Activated CD8-positive, alpha-beta memory T cell treated with anti-CD3 and anti-CD28 coated beads, Interleukin-2, amount 50 U/mL, for 1 hour (primary cell): Measurements from ENCODE around the gene EPS15.
"Not testable (repeated sequence)": the region's sequence is repeated elsewhere in the genome, so short reads cannot be mapped to it uniquely, and the experiment has no call there.

ENCODE experiments used
- DNase-seq: peaks from one replicate; pipeline ENCODE4 v3.0.0-alpha.2; 2020; ENCODE audit errors: extremely low read depth

EPS15 gene

GRCh38 chr1:51425273-51425672 is 93.8 kb downstream of the EPS15 start:
- no peak for DNase-seq

DNA sequence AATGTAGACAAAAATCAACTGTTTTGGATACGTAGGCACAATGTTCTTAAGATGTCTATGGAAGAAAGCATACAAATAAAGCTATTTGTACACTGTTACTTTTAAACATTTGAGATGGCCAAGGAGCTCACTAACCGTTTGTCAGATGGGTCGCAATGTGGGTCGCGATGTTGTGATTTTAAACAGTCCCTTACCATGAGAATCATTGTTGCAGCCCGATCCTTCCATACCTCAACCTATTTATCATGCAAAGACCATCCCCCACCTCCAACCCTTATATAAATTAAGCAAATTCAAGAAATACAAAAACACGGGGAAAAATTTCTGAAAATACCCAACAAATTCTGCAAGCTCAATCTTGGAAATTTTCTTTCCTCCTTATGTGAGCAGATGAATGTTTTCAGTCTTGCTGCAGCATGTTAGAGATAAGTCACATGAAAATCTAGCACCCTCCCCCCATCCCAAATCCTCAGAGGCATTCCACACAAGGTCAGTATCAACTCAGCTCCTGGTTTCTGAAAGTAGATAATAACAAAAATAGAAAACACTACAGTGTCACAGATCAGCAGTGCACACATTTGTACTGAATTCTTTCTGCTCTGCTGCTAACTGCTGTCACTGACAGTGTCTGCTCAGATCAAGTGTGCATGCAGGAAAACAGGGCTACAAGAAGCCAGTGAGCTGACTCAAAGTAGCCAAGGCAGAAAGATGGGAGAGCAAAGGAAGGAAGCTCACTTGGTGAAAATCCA is 95.8 kb downstream of the EPS15 start:
- no peak for DNase-seq

DNA sequence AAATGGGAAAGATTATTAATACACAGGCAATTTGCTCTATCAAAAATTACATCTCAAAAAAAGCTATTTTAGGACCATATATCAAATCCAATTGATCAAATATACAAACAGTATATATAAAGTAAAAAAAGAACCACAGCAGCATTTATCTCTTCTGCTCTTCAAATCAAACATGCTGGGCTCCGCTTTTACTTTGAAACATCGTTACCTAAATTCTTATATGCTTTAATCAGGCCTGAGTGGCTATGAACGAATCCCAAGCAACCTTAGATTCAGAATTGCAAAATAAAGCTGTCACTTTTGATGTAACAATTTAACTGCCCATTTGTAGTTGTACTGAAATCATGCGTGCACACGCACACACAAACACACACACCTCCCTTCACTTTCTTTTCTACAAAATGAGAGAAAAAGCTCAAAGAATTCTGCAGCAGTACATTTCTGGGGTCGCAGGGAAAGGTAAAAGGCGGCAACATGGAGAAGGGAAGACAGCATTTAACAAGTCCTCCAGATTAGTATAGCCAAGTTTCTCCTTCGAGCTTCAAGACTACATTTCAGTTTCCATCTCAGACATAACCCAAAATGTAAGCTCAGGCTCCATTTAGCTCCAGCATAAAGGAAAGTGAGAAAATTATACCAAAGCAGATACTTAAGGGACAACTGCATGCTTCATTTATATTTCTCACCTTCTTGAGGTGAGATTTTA is 96.5 kb downstream of the EPS15 start:
- DNase-seq, result no peak

DNA sequence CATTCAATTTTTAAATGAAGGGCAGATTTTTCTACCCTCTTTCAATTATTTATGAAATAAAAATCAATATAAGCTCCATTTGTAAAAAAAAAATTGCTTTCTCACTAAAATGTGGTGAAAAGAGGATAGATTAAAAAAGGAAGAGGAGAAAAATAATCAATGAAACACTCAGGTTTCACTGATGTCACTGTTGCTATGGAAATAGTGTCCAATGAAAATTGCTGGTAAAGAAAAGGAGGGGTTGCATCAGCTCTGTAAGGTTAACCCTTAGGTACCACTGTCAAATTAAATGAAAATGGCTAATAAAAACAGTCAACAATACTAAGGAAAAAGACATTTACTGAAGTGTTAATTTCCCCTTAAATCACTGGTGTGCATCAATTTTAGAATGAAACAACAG is 97.1 kb downstream of the EPS15 start:
- no peak for DNase-seq

- no peak for DNase-seq
These were observed 98.0 kb downstream of the EPS15 start for GRCh38 chr1:51420867-51421627.

DNA sequence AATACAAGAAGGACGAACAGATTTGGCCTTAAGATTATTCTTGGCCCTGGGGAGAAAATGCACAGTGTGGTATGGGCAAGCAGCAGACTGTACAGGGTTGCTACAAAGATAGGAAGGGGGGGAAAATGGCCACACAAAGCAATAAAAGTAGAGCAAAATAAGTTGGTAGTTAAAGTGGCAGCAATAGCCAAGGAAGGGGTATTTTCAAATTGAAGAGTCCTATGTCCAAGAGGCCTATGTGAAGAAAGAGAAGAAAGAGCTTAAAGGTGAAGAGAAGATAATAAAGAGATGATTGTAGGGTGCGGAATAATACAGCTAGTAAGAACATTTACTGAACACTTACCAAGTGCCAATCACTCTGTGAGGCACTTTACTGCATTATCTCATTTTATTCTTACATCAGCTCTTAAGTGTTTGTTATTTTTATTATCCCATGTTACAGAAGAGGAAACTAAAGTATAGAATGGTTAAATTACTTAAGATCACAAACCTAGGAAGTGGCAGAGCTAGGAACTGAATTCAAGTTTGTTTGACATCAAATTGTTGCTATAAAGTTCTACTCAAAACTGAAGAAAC is 100.6 kb downstream of the EPS15 start:
- no peak for DNase-seq

- no peak for DNase-seq
These were observed 101.3 kb downstream of the EPS15 start for GRCh38 chr1:51417496-51418383.

- no peak for DNase-seq
These were observed 102.2 kb downstream of the EPS15 start for GRCh38 chr1:51416910-51417309.

DNA sequence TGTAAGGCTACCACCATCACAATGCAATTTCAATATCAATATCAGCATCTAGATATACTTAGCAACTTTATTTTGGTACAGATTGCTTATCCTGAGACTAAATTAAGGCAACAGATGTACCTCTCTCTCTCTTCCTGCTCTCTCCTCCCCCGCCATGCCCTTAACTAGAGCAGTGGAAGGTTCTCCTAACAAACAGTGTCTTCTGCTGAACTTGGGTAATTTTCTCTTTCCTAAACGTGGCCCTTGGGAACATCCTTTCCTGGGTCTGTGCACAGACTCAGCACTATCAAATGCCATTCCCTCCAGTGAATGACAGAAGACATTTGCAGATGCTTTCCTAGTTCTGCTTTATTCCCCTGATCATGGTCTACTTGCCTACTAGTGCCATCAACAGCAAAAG is 103.1 kb downstream of the EPS15 start:
- DNase-seq, result no peak

- DNase-seq, result no peak
These were observed 104.3 kb downstream of the EPS15 start for GRCh38 chr1:51414811-51415210.

GRCh38 chr1:51411820-51412219 is 107.2 kb downstream of the EPS15 start:
- DNase-seq, result not testable (repeated sequence)

DNA sequence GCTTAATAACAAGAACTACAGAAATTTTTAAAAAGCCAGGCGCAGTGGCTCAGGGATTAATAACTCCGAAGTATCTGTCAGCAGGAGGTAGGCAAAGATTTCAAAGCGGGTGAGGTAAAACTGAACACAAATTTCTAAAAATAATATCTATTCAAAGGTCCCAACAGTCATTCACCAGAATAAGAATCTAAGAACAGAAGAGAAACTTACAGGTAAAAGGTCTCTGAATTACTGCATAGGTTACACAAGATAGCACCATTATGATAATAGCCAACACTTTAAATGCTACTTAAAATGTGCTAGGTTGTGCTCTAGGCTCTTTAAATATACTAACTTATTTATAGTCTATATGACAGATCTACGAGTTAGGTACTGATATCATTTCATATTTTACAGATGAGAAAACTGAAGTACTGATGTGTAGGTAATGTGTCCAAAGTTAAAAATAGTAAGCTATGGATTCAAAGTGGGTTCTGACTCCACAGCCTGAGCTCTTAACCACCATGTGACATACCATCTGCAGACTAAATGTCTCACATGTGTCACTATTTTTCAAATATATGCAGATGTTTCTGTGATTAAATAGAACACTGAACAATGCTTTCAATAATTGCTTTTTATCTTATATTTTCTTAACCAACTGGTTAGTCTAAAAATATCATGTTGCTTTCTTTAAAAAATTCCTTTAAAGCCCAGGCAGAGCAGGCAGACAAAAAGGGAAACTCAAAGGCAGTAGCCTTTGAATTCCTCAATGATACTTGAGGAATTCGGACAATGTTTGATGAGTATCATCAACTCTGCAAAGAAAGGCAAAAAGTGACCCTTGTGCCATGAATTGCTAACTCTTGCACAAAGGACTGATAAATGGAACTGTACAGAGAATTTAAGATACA is 108.3 kb downstream of the EPS15 start:
- DNase-seq, result no peak

GRCh38 chr1:51409755-51410541 is 109.1 kb downstream of the EPS15 start:
- not testable (repeated sequence) for DNase-seq

DNA sequence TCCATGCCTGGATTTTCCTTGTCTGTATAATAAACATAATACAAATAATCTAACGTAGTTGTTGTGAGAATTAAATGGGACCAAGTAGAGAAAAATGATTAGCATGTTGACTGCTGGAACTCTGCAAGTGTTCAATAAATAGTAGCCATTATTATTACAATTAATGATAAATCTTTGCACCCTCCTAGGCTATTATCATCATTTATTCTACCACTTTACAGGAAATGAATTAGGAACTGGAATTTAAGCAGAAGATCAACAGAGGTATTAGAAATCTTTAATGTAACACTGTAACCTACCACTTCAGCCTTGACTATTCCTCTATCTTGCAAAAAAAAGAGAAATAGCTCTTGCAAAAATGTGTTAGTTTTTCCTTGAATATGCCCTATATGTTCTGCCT is 126.8 kb downstream of the EPS15 start:
- no peak for DNase-seq

- DNase-seq, result not testable (repeated sequence)
These were observed 128.4 kb downstream of the EPS15 start for GRCh38 chr1:51390641-51391040.

- not testable (repeated sequence) for DNase-seq
These were observed 131.8 kb downstream of the EPS15 start for GRCh38 chr1:51387288-51387687.

DNA sequence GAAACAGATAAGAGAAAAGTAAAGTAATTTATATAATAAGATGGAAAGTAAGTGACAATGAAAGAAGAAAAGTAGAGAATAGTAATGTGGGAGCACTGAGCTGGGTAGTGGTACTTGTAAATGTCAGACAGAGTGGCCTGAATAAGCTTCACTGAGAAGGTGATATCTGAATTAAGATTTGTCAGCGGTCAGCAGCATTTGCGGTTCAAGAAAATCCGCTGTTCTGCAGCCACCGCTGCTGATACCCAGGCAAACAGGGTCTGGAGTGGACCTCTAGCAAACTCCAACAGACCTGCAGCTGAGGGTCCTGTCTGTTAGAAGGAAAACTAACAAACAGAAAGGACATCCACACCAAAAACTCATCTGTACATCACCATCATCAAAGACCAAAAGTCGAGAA is 132.8 kb downstream of the EPS15 start:
- not testable (repeated sequence) for DNase-seq

GRCh38 chr1:51385776-51386175 is 133.3 kb downstream of the EPS15 start:
- no peak for DNase-seq

GRCh38 chr1:51381964-51382363 is 137.1 kb downstream of the EPS15 start:
- DNase-seq, result no peak
